ENCODE results near the gene FAM53A.

FAM53A gene

GRCh38 chr4:1684506-1685234, 557 bp upstream of the FAM53A start:
- in situ Hi-C loops (cut with HindIII; ENCODE audit: low sequenced_read_pairs) = no loop called here
- TF ChIP-seq, protein P1, sequence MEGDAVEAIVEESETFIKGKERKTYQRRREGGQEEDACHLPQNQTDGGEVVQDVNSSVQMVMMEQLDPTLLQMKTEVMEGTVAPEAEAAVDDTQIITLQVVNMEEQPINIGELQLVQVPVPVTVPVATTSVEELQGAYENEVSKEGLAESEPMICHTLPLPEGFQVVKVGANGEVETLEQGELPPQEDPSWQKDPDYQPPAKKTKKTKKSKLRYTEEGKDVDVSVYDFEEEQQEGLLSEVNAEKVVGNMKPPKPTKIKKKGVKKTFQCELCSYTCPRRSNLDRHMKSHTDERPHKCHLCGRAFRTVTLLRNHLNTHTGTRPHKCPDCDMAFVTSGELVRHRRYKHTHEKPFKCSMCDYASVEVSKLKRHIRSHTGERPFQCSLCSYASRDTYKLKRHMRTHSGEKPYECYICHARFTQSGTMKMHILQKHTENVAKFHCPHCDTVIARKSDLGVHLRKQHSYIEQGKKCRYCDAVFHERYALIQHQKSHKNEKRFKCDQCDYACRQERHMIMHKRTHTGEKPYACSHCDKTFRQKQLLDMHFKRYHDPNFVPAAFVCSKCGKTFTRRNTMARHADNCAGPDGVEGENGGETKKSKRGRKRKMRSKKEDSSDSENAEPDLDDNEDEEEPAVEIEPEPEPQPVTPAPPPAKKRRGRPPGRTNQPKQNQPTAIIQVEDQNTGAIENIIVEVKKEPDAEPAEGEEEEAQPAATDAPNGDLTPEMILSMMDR (IDR thresholded peaks at IDR 0.05; ENCODE audit: low read depth, low read length) = no peak
- peak overlapping the region; percentile 34 for H3K4me3 ChIP-seq (ENCODE audit: low read depth, low read length)
- DNase-seq (ENCODE audit: low read depth, low spot score) = no peak

DNA sequence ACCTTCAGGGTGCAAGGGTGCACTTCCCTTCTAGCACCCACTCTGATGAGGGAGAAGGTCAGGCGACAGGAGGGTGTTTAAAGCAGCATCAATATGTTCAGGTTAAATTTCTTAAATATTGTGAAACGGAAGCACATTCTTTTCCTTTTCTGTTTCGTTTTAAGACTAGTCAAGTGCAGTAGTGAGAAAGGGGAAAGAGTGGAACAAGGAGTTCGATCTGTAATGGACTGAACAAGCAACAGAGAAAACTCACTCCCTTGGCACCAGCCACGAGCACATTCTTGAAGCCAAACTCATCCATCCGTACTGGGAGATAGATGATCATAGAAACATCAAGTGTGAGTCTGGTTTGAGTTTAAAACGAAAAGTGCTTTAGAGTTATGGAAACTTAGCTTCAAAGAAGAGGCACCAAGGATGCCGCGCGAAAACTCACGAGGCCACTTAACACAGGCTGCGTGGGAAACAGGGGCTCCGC, 815 bp downstream of the FAM53A start:
- H3K4me3 ChIP-seq (ENCODE audit: low read depth, low read length) = peak overlapping the region; percentile 50
- in situ Hi-C loops (cut with HindIII; ENCODE audit: low sequenced_read_pairs) = no loop called here
- TF ChIP-seq, protein P1 (IDR thresholded peaks at IDR 0.05; ENCODE audit: low read depth, low read length) = no peak
- DNase-seq (ENCODE audit: low read depth, low spot score) = peak; percentile 82

GRCh38 chr4:1682860-1683259, 1.3 kb downstream of the FAM53A start:
- H3K4me3 ChIP-seq (ENCODE audit: low read depth, low read length) = peak overlapping the region; percentile 50
- DNase-seq (ENCODE audit: low read depth, low spot score) = no peak
- in situ Hi-C loops (cut with HindIII; ENCODE audit: low sequenced_read_pairs) = no loop called here
- TF ChIP-seq, protein P1 (IDR thresholded peaks at IDR 0.05; ENCODE audit: low read depth, low read length) = no peak

GRCh38 chr4:1678244-1678643, 5.9 kb downstream of the FAM53A start:
- no peak for DNase-seq (ENCODE audit: low read depth, low spot score)
- no peak overlapping the region for H3K4me3 ChIP-seq (ENCODE audit: low read depth, low read length)
- in situ Hi-C loops (cut with HindIII; ENCODE audit: low sequenced_read_pairs) = no loop called here
- TF ChIP-seq, protein P1 (IDR thresholded peaks at IDR 0.05; ENCODE audit: low read depth, low read length) = no peak

GRCh38 chr4:1676605-1677525, 7.2 kb downstream of the FAM53A start:
- no peak for DNase-seq (ENCODE audit: low read depth, low spot score)
- TF ChIP-seq, protein P1 (IDR thresholded peaks at IDR 0.05; ENCODE audit: low read depth, low read length) = no peak
- in situ Hi-C loops (cut with HindIII; ENCODE audit: low sequenced_read_pairs) = no loop called here
- H3K4me3 ChIP-seq (ENCODE audit: low read depth, low read length) = no peak overlapping the region

- TF ChIP-seq, protein P1 (IDR thresholded peaks at IDR 0.05; ENCODE audit: low read depth, low read length) = no peak
Measured at GRCh38 chr4:1675802-1676137, 8.3 kb downstream of the FAM53A start.

More at GRCh38 chr4:1675802-1676137, 8.3 kb downstream of the FAM53A start:
- no peak for DNase-seq (ENCODE audit: low read depth, low spot score)
- H3K4me3 ChIP-seq (ENCODE audit: low read depth, low read length) = no peak overlapping the region
- in situ Hi-C loops (cut with HindIII; ENCODE audit: low sequenced_read_pairs) = no loop called here
